T-cell (primary cell): ENCODE measurements around the gene ANAPC2. TPM values are rescaled to one million over a fixed set of nuclear protein-coding genes. Genes with fewer than 3 reads are reported as not detected.

ENCODE experiments used
- ATAC-seq, 4 experiments: fragments of 200-7000 bp in 3 of 4; fragments of 150-1000 bp in 1 of 4; cut with Tn5 transposase; replicated peaks in 1 of 4; 1 replicate in 3 of 4; 2 replicates in 1 of 4; pipeline ENCODE4 v1.10.0; 2021; ENCODE audit warnings: moderate library complexity in 3 of 4, mild to moderate bottlenecking in 2 of 4, moderate number of reproducible peaks in 1 of 4
- CTCF ChIA-PET, 2 donors: fragments of 300-600 bp; sonication (Branson Sonifier 250); formaldehyde crosslinking; loops; one replicate each; lab custom pipeline; 2022; ENCODE audit warnings: antibody characterized with exemption in 2 of 2; lab: Charles Lee
- POLR2A ChIA-PET, 2 donors: fragments of 300-600 bp; sonication (Branson Sonifier 250); formaldehyde crosslinking; loops; one replicate each; lab custom pipeline; 2022; ENCODE audit warnings: antibody characterized with exemption in 2 of 2; lab: Charles Lee
- DNase-seq, 35 experiments: peaks; one replicate each; pipeline versions ENCODE4 v3.0.0 to v3.0.0-alpha.2; 2013 to 2023
- H3K27ac ChIP-seq: one replicate; pipeline ENCODE4 v1.5.1; 2013; ENCODE audit warnings: low read length
- H3K27me3 ChIP-seq, 2 experiments: replicated peaks in 1 of 2; 1 replicate in 1 of 2; 2 replicates in 1 of 2; pipeline versions ENCODE4 v1.6.1 to v1.7.0; 2013; ENCODE audit warnings: low read length in 1 of 2, mixed read lengths in 1 of 2; ENCODE audit not compliant: control insufficient read depth in 2 of 2, insufficient read depth in 2 of 2; ENCODE audit errors: extremely low read depth in 1 of 2
- H3K36me3 ChIP-seq, 2 donors: 1 replicate in 1 of 2; 2 replicates in 1 of 2; pipeline versions ENCODE4 v1.6.1 to v1.7.0; 2013; ENCODE audit warnings: low read length in 1 of 2; ENCODE audit not compliant: control insufficient read depth in 2 of 2, insufficient read depth in 1 of 2; ENCODE audit errors: extremely low read depth in 1 of 2
- H3K4me1 ChIP-seq, 2 experiments: 1 replicate in 1 of 2; 2 replicates in 1 of 2; pipeline versions ENCODE4 v1.6.1 to v1.7.0; 2013; ENCODE audit warnings: low read length in 2 of 2, mixed read lengths in 1 of 2; ENCODE audit not compliant: insufficient read depth in 2 of 2, control insufficient read depth in 1 of 2; ENCODE audit errors: extremely low read depth in 1 of 2
- H3K4me3 ChIP-seq, 2 donors: 1 replicate in 1 of 2; 2 replicates in 1 of 2; pipeline versions ENCODE4 v1.5.1 to v1.7.0; 2013; ENCODE audit warnings: mild to moderate bottlenecking in 2 of 2, low read length in 1 of 2, moderate library complexity in 1 of 2; ENCODE audit not compliant: control insufficient read depth in 1 of 2; ENCODE audit errors: extremely low read depth in 1 of 2
- H3K9me3 ChIP-seq: 2 replicates; pipeline ENCODE4 v1.7.0; 2013
- H3K27ac Mint-ChIP-seq, 2 donors: one replicate each; pipeline ENCODE4 v1.8.0; 2020 to 2021; ENCODE audit warnings: mild to moderate bottlenecking in 2 of 2, mixed read lengths in 2 of 2
- H3K27me3 Mint-ChIP-seq, 2 donors: one replicate each; pipeline ENCODE4 v1.8.0; 2021 to 2022; ENCODE audit warnings: mixed read lengths in 2 of 2
- H3K36me3 Mint-ChIP-seq: one replicate; pipeline ENCODE4 v1.8.0; 2021; ENCODE audit warnings: mixed read lengths
- H3K4me1 Mint-ChIP-seq, 3 donors: one replicate each; pipeline ENCODE4 v1.8.0; 2020 to 2022; ENCODE audit warnings: mixed read lengths in 3 of 3, mild to moderate bottlenecking in 1 of 3
- H3K4me3 Mint-ChIP-seq, 3 donors: one replicate each; pipeline ENCODE4 v1.8.0; 2020 to 2022; ENCODE audit warnings: mild to moderate bottlenecking in 3 of 3, mixed read lengths in 3 of 3, moderate library complexity in 3 of 3
- H3K9me3 Mint-ChIP-seq, 3 donors: one replicate each; pipeline ENCODE4 v1.8.0; 2020 to 2022; ENCODE audit warnings: mixed read lengths in 3 of 3
- WGBS: methylation state at CpG from one replicate; pipeline ENCODE4 v1.1.5; 2013; ENCODE audit warnings: missing lambda C conversion rate; ENCODE audit not compliant: insufficient coverage; 5-methylcytosine and 5-hydroxymethylcytosine counted together
- total RNA-seq, 35 experiments: library from RNA in 6 of 35; stranded (reverse) in 6 of 35; fragments of 120-200 nt in 1 of 35; gene quantifications; one replicate each; pipeline versions ENCODE4 v1.2.1 to v1.2.4 and lab custom pipeline; 2013 to 2026

The ANAPC2 gene
- total RNA-seq, 5 donors from 2014 or later (not counting 1 experiment from before 2014, with no cell fraction given) = 133 to 142 (median 141) TPM

GRCh38 chr9:137157618-137158415, 30.5 kb downstream of the ANAPC2 start:
- WGBS = 60% methylated on average over 18 of the region's 19 CpGs
- DNase-seq (no peak), ATAC-seq (no peak)
- Histone ChIP-seq H3K9me3 (no peaks in the 10 kb centered on the region), H3K4me3 (no peak overlapping the region), H3K27me3 (peaks cover 5 to 83% of the 10 kb centered on the region in 2 experiments), H3K36me3 (no peaks in the 10 kb centered on the region), H3K4me1 (peaks cover 0 to 39% of the 10 kb centered on the region in 2 experiments), H3K27ac (no peak overlapping the region)
- Mint-ChIP-seq H3K4me1 (peaks cover 14 to 27% (median 18%) of the 10 kb centered on the region in 3 donors), H3K4me3 (peak overlapping the region in 1 of 3 donors; percentile 56), H3K9me3 (no peaks in the 10 kb centered on the region), H3K36me3 (no peaks in the 10 kb centered on the region), H3K27me3 (peaks cover 30 to 53% of the 10 kb centered on the region in 2 donors), H3K27ac (no peak overlapping the region)
- CTCF ChIA-PET = no interaction called here
- POLR2A ChIA-PET = no interaction called here

GRCh38 chr9:137156567-137157375, 31.6 kb downstream of the ANAPC2 start:
- Histone ChIP-seq H3K36me3 (no peaks in the 10 kb centered on the region), H3K9me3 (no peaks in the 10 kb centered on the region), H3K27ac (no peak overlapping the region), H3K4me3 (peak overlapping the region; percentile 29 to 40), H3K4me1 (peaks cover 0 to 31% of the 10 kb centered on the region in 2 experiments), H3K27me3 (peaks cover 5 to 74% of the 10 kb centered on the region in 2 experiments)
- WGBS = 9% methylated on average over 59 of the region's 65 CpGs
- peak overlapping the region; percentile 46 to 57 (median 56) for H3K4me3 Mint-ChIP-seq
- ChIA-PET CTCF (no interaction called here), POLR2A (no interaction called here)
- no peaks in the 10 kb centered on the region for H3K9me3 Mint-ChIP-seq
- DNase-seq (peak in 33 of 35 experiments; percentile 5 to 72 (median 35)), ATAC-seq (peak; percentile 72 to 77 (median 76))
- no peak overlapping the region for H3K27ac Mint-ChIP-seq
- H3K36me3 Mint-ChIP-seq = no peaks in the 10 kb centered on the region
- H3K27me3 Mint-ChIP-seq = peaks cover 28 to 50% of the 10 kb centered on the region in 2 donors
- peaks cover 14 to 26% (median 17%) of the 10 kb centered on the region in 3 donors for H3K4me1 Mint-ChIP-seq

GRCh38 chr9:137152844-137153405, 35.4 kb downstream of the ANAPC2 start:
- Histone ChIP-seq H3K9me3 (no peaks in the 10 kb centered on the region), H3K4me1 (peaks cover 0 to 27% of the 10 kb centered on the region in 2 experiments), H3K27me3 (peaks cover 4 to 63% of the 10 kb centered on the region in 2 experiments), H3K27ac (no peak overlapping the region), H3K4me3 (no peak overlapping the region), H3K36me3 (no peaks in the 10 kb centered on the region)
- Mint-ChIP-seq H3K4me1 (peaks cover 2 to 13% (median 7%) of the 10 kb centered on the region in 3 donors), H3K4me3 (no peak overlapping the region), H3K27me3 (peaks cover 13 to 26% of the 10 kb centered on the region in 2 donors), H3K27ac (no peak overlapping the region), H3K9me3 (no peaks in the 10 kb centered on the region), H3K36me3 (no peaks in the 10 kb centered on the region)
- ATAC-seq (no peak), DNase-seq (no peak)
- POLR2A ChIA-PET = no interaction called here
- WGBS = 90% methylated on average over 7 of the region's 7 CpGs
- CTCF ChIA-PET = no interaction called here

- Mint-ChIP-seq H3K27me3 (peaks cover 9 to 18% of the 10 kb centered on the region in 2 donors), H3K4me3 (no peak overlapping the region), H3K27ac (no peak overlapping the region), H3K4me1 (peaks cover 0 to 2% (median 0%) of the 10 kb centered on the region in 3 donors), H3K36me3 (no peaks in the 10 kb centered on the region), H3K9me3 (no peaks in the 10 kb centered on the region)
- ATAC-seq (peak in 3 of 4 experiments; percentile 31 to 44 (median 38)), DNase-seq (peak in 1 of 35 experiments; percentile 61)
- Histone ChIP-seq H3K9me3 (no peaks in the 10 kb centered on the region), H3K36me3 (no peaks in the 10 kb centered on the region), H3K4me3 (no peak overlapping the region), H3K27ac (no peak overlapping the region), H3K27me3 (peaks cover 0 to 59% of the 10 kb centered on the region in 2 experiments), H3K4me1 (peaks cover 0 to 7% of the 10 kb centered on the region in 2 experiments)
- ChIA-PET CTCF (interaction anchor here (0.6 to 0.7 kb wide), 5 partner anchors 21 to 468 kb away, joined by 3 to 5 read pairs (median 3); partner anchors contain the start of genes EHMT1 (in 1 of the 2) and MAN1B1 (in 1 of the 2)), POLR2A (interaction anchor here in 1 of 2 donors (1.0 to 1.1 kb wide), 2 partner anchors 18 to 20 kb away, joined by 7 to 15 read pairs; no protein-coding TSS in a partner anchor)
- 23% methylated on average over 13 of the region's 34 CpGs for WGBS
Observed at GRCh38 chr9:137150617-137151457, 37.5 kb downstream of the ANAPC2 start.

- H3K36me3 Mint-ChIP-seq = no peaks in the 10 kb centered on the region
- WGBS = 71% methylated on average over 4 of the region's 20 CpGs
- peaks cover 0 to 55% of the 10 kb centered on the region in 2 experiments for H3K27me3 ChIP-seq
- no peak overlapping the region for H3K4me3 Mint-ChIP-seq
- no peak for ATAC-seq
- ChIA-PET POLR2A (interaction anchor here in 1 of 2 donors (1.0 kb wide), 1 partner anchor 21 kb away, joined by 15 read pairs; no protein-coding TSS in a partner anchor), CTCF (interaction anchor here in 1 of 2 donors (0.7 kb wide), 1 partner anchor 20 kb away, joined by 5 read pairs; no protein-coding TSS in a partner anchor)
- H3K36me3 ChIP-seq = no peaks in the 10 kb centered on the region
- no peak overlapping the region for H3K27ac ChIP-seq
- H3K9me3 ChIP-seq = no peaks in the 10 kb centered on the region
- H3K4me1 Mint-ChIP-seq = peaks cover 0 to 2% (median 0%) of the 10 kb centered on the region in 3 donors
- no peaks in the 10 kb centered on the region for H3K9me3 Mint-ChIP-seq
- H3K27ac Mint-ChIP-seq = no peak overlapping the region
- H3K4me1 ChIP-seq = peaks cover 0 to 6% of the 10 kb centered on the region in 2 experiments
- DNase-seq = no peak
- peaks cover 7 to 12% of the 10 kb centered on the region in 2 donors for H3K27me3 Mint-ChIP-seq
- no peak overlapping the region for H3K4me3 ChIP-seq
Observed at GRCh38 chr9:137149942-137150616, 38.3 kb downstream of the ANAPC2 start.
